Panc1 (cell line): ENCODE measurements around the gene EYS. TPM values are rescaled to one million over a fixed set of nuclear protein-coding genes. Genes with fewer than 3 reads are reported as not detected.

Experiments
- ATAC-seq: fragments of 200-7000 bp; cut with Tn5 transposase; 2 replicates; pipeline ENCODE4 v1.9.1; 2020; ENCODE audit warnings: mild to moderate bottlenecking, moderate library complexity
- BruUV-seq: library from RNA; stranded (reverse); fragments of 400-500 nt; replicated peaks from 2 replicates; lab custom pipeline; 2021; lab: Mats Ljungman, UMichigan
- CTCF ChIA-PET: fragments of 300-600 bp; sonication (Branson Sonifier 250); formaldehyde crosslinking; loops from one replicate; lab custom pipeline; 2022; ENCODE audit warnings: antibody characterized with exemption; lab: Charles Lee
- POLR2A ChIA-PET: fragments of 300-600 bp; sonication (Branson Sonifier 250); formaldehyde crosslinking; loops from one replicate; lab custom pipeline; 2022; ENCODE audit warnings: antibody characterized with exemption; lab: Charles Lee
- DNase-seq: peaks from one replicate; pipeline ENCODE4 v3.0.0-alpha.2; 2010; ENCODE audit warnings: low read depth, low spot score
- H3K27ac ChIP-seq: 2 replicates; pipeline ENCODE4 v1.5.1; 2011; ENCODE audit warnings: mild to moderate bottlenecking, low read length, inconsistent platforms
- H3K27me3 ChIP-seq: fragments of 200-500 bp; sonication (Bioruptor generic); 2 replicates; pipeline ENCODE4 v1.6.0; 2014; ENCODE audit warnings: low read length, inconsistent platforms; ENCODE audit not compliant: control insufficient read depth, insufficient read depth
- H3K36me3 ChIP-seq: fragments of 200-500 bp; sonication (Bioruptor generic); 2 replicates; pipeline ENCODE4 v1.5.1; 2014; ENCODE audit warnings: inconsistent platforms, mild to moderate bottlenecking, low read length, moderate library complexity; ENCODE audit not compliant: control insufficient read depth, insufficient read depth
- H3K4me1 ChIP-seq: 2 replicates; pipeline ENCODE4 v1.5.1; 2011; ENCODE audit warnings: inconsistent platforms, mild to moderate bottlenecking, low read length, moderate library complexity; ENCODE audit not compliant: control insufficient read depth, insufficient read depth
- H3K4me3 ChIP-seq, 2 experiments: 2 replicates each; pipeline ENCODE4 v1.5.1; 2011 to 2012; ENCODE audit warnings: low read depth in 2 of 2, low read length in 2 of 2, mild to moderate bottlenecking in 2 of 2, inconsistent platforms in 1 of 2, moderate library complexity in 1 of 2
- H3K9me3 ChIP-seq: fragments of 200-500 bp; sonication (Bioruptor generic); 2 replicates; pipeline ENCODE4 v1.5.1; 2014; ENCODE audit warnings: low read depth, mild to moderate bottlenecking, inconsistent platforms, low read length, moderate library complexity; ENCODE audit not compliant: control insufficient read depth, insufficient read depth
- CTCF ChIP-seq: fragments of 450-650 bp; IDR thresholded peaks from 2 replicates; pipeline ENCODE4 v1.5.1; 2017; ENCODE audit warnings: mild to moderate bottlenecking
- POLR2AphosphoS5 ChIP-seq: IDR thresholded peaks from 2 replicates; pipeline ENCODE4 v1.6.1; 2012; ENCODE audit warnings: mild to moderate bottlenecking, low read depth, low read length, moderate library complexity
- SIN3A ChIP-seq: IDR thresholded peaks from 2 replicates; pipeline ENCODE4 v1.6.1; 2012; ENCODE audit warnings: low read depth, mild to moderate bottlenecking, low read length, moderate library complexity, borderline replicate concordance; ENCODE audit not compliant: insufficient read depth
- TCF7L2 ChIP-seq: IDR thresholded peaks from 2 replicates; pipeline ENCODE4 v1.6.1; 2011; ENCODE audit warnings: mild to moderate bottlenecking, low read depth, low read length, inconsistent platforms
- in situ Hi-C: cut with HindIII; loops from 2 replicates; pipeline ENCODE4 v1.10.0; 2016; ENCODE audit warnings: low sequenced_read_pairs, low pct_unique_long_range_greater_than_20kb
- intact Hi-C: fragments of 100-400 bp; cut with micrococcal nuclease; formaldehyde crosslinking; loops from one replicate; pipeline ENCODE4 v1.10.0; 2022; ENCODE audit not compliant: unreplicated experiment
- total RNA-seq: library from RNA; stranded (reverse); gene quantifications from one replicate; pipeline ENCODE4 v1.2.1, GENCODE V29; 2021; ENCODE audit not compliant: unreplicated experiment
- TF ChIP-seq, protein P1 (sequence below), 2 experiments: IDR thresholded peaks; 2 replicates each; pipeline ENCODE4 v1.6.1; 2011 to 2012; ENCODE audit warnings: low read depth in 2 of 2, control low read depth in 1 of 2, low read length in 1 of 2, mild to moderate bottlenecking in 1 of 2, moderate library complexity in 1 of 2; ENCODE audit not compliant: insufficient read depth in 1 of 2

Gene EYS
- total RNA-seq, 1 experiment from 2014 or later = not detected

DNA sequence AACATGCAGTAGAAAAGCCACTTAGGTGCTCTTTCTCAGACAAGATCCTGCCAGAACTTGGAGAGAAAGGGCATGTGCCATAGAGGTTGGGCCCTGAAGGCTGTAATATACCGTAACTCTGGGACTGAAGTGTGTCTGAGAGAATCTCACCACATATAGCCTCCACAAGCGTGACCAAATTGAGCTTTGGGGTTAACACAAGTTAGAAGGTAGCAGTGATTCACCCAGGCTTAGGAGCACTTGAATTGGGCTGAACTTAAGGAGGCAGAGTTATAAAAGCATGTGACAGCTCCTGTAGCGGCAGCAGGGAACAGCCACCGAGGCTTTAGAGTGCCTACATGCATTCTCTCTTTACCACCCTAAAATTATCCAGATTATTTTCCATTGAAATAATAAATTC, 1709.8 kb downstream of the EYS start:
- intact Hi-C loops = no loop called here

DNA sequence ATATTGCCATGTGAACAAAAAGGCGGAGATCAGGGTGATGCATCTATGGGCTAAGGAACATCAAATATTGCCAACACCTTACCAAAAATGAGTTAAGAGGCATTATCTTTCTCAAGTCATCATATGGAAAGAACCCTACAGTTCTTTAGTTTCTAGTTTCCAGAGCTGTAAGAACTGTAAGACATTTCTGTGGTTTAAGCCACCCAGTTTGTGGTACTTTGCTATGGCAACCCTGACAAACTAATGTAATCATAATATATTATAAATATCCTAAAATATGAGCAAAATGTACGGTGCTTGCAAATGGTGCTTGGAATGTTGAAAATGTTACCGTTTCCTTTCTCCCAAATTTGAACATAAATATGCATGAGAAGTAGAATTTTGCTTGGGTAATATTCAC, 1721.8 kb downstream of the EYS start:
- intact Hi-C loops = no loop called here
- ChIA-PET CTCF (no interaction called here), POLR2A (no interaction called here)
- H3K36me3 ChIP-seq = no peaks in the 10 kb centered on the region
- no TSS peak for BruUV-seq
- DNase-seq = no peak
- H3K9me3 ChIP-seq = no peaks in the 10 kb centered on the region
- TF ChIP-seq SIN3A (no peak), TCF7L2 (no peak), POLR2AphosphoS5 (no peak), CTCF (no peak)
- TF ChIP-seq, protein P1, sequence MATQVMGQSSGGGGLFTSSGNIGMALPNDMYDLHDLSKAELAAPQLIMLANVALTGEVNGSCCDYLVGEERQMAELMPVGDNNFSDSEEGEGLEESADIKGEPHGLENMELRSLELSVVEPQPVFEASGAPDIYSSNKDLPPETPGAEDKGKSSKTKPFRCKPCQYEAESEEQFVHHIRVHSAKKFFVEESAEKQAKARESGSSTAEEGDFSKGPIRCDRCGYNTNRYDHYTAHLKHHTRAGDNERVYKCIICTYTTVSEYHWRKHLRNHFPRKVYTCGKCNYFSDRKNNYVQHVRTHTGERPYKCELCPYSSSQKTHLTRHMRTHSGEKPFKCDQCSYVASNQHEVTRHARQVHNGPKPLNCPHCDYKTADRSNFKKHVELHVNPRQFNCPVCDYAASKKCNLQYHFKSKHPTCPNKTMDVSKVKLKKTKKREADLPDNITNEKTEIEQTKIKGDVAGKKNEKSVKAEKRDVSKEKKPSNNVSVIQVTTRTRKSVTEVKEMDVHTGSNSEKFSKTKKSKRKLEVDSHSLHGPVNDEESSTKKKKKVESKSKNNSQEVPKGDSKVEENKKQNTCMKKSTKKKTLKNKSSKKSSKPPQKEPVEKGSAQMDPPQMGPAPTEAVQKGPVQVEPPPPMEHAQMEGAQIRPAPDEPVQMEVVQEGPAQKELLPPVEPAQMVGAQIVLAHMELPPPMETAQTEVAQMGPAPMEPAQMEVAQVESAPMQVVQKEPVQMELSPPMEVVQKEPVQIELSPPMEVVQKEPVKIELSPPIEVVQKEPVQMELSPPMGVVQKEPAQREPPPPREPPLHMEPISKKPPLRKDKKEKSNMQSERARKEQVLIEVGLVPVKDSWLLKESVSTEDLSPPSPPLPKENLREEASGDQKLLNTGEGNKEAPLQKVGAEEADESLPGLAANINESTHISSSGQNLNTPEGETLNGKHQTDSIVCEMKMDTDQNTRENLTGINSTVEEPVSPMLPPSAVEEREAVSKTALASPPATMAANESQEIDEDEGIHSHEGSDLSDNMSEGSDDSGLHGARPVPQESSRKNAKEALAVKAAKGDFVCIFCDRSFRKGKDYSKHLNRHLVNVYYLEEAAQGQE (IDR thresholded peaks at IDR 0.05; ENCODE audit: insufficient read depth in 1 of 2, low read depth in 2 of 2, low read length in 1 of 2) = no peak
- H3K4me3 ChIP-seq = no peak overlapping the region
- H3K27me3 ChIP-seq = no peaks in the 10 kb centered on the region
- in situ Hi-C loops = no loop called here
- ATAC-seq = no peak
- H3K4me1 ChIP-seq = no peaks in the 10 kb centered on the region
- no peak overlapping the region for H3K27ac ChIP-seq

More for the DNA sequence above, 1709.8 kb downstream of the EYS start:
- Histone ChIP-seq H3K4me3 (no peak overlapping the region), H3K27ac (no peak overlapping the region), H3K9me3 (no peaks in the 10 kb centered on the region), H3K4me1 (no peaks in the 10 kb centered on the region), H3K27me3 (no peaks in the 10 kb centered on the region), H3K36me3 (no peaks in the 10 kb centered on the region)
- no peak for DNase-seq
- TF ChIP-seq CTCF = no peak
- TF ChIP-seq, protein P1 (IDR thresholded peaks at IDR 0.05; ENCODE audit: insufficient read depth in 1 of 2, low read depth in 2 of 2, low read length in 1 of 2) = no peak
- no peak for TF ChIP-seq SIN3A
- TF ChIP-seq TCF7L2 = no peak
- no peak for TF ChIP-seq POLR2AphosphoS5
- POLR2A ChIA-PET = interaction anchor here (0.7 kb wide), 1 partner anchor 49 kb away, joined by 3 read pairs; no protein-coding TSS in a partner anchor
- no TSS peak for BruUV-seq
- ATAC-seq = no peak
- CTCF ChIA-PET = no interaction called here
- in situ Hi-C loops = no loop called here
